HFFc6 (cell line): ENCODE results near the gene ZNF761. TPM values are rescaled to one million over a fixed set of nuclear protein-coding genes. Genes with fewer than 3 reads are reported as not detected.
"Not testable (repeated sequence)": the region's sequence is repeated elsewhere in the genome, so short reads cannot be mapped to it uniquely, and the experiment has no call there.

Experiments used
- DNase-seq: peaks from one replicate; pipeline ENCODE4 v3.0.0-alpha.2; 2018
- H3K27ac Mint-ChIP-seq: 2 replicates; pipeline ENCODE4 v1.8.0; 2020; ENCODE audit warnings: mild to moderate bottlenecking, mixed read lengths
- H3K27me3 Mint-ChIP-seq: 2 replicates; pipeline ENCODE4 v1.8.0; 2021; ENCODE audit warnings: mild to moderate bottlenecking, moderate library complexity, mixed read lengths; ENCODE audit not compliant: insufficient read depth
- H3K36me3 Mint-ChIP-seq: 2 replicates; pipeline ENCODE4 v1.8.0; 2021; ENCODE audit warnings: low read depth, mixed read lengths
- H3K4me1 Mint-ChIP-seq: 2 replicates; pipeline ENCODE4 v1.8.0; 2020; ENCODE audit warnings: low read depth, mixed read lengths
- H3K4me3 Mint-ChIP-seq: 2 replicates; pipeline ENCODE4 v1.8.0; 2020; ENCODE audit warnings: mild to moderate bottlenecking, moderate library complexity, mixed read lengths
- H3K9me3 Mint-ChIP-seq: 2 replicates; pipeline ENCODE4 v1.8.0; 2020; ENCODE audit warnings: mild to moderate bottlenecking, mixed read lengths
- total RNA-seq, 6 experiments: library from RNA; stranded (reverse); fragmentation: NEBNext Ultra II Directional; extraction: Animal tissue kit (Norgen Biotek cat#: 25700); gene quantifications; 2 replicates in 1 of 6; 3 replicates in 5 of 6; pipeline ENCODE4 v1.2.3, GENCODE V29; 2021
- TF ChIP-seq, protein P1 (sequence below): fragments of 200-600 bp; sonication (generic); IDR thresholded peaks from 2 replicates; pipeline ENCODE4 v1.5.0; 2021; ENCODE audit warnings: antibody characterized with exemption, mild to moderate bottlenecking

Gene ZNF761
- total RNA-seq, 6 experiments from 2014 or later = 9.5 to 11.1 (median 10.0) TPM

DNA sequence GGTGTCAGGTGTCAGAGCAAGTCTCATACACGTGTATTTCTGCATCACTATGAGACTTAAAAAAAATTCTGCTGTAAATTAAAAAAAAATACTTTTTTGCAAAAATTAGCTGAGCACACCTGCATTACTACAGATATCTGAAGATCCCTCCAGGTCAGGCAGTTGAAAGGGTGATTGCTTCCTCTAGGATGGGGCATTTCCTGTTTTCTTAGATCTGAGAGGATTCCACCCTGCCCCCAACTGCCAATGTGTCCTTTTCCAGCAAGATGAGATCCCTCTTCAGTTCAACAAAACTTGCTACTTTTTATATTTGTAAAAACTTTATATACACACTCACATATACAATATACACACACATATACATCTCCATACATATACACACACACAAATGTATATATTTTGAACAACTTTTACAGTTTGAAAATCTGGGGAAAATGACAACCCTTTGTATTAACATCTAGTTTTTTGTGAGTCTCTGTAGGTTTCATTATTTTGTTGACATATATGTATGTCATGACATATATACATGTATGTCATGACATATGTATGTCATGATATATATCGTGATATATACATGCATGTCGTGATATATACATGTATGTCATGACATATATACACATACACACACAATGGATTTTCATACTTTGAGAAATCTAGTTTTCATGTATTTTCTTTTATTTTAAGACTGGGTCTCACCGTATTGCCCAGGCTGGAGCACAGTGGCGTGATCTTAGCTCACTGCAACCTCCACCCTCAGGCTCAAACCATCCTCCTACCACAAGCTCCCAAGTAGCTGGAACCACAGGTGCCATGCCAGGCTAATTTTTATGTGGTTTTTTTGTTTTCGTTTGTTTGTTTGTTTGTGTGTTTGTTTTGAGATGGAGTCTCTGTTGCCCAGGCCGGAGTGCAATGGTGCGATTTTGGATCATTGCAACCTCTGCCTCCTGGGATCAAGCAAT lies 53.5 kb downstream of the ZNF761 start:
- TF ChIP-seq, protein P1, sequence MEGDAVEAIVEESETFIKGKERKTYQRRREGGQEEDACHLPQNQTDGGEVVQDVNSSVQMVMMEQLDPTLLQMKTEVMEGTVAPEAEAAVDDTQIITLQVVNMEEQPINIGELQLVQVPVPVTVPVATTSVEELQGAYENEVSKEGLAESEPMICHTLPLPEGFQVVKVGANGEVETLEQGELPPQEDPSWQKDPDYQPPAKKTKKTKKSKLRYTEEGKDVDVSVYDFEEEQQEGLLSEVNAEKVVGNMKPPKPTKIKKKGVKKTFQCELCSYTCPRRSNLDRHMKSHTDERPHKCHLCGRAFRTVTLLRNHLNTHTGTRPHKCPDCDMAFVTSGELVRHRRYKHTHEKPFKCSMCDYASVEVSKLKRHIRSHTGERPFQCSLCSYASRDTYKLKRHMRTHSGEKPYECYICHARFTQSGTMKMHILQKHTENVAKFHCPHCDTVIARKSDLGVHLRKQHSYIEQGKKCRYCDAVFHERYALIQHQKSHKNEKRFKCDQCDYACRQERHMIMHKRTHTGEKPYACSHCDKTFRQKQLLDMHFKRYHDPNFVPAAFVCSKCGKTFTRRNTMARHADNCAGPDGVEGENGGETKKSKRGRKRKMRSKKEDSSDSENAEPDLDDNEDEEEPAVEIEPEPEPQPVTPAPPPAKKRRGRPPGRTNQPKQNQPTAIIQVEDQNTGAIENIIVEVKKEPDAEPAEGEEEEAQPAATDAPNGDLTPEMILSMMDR = no peak
- no peak for DNase-seq
- Mint-ChIP-seq H3K27me3 (peaks cover 2% of the 10 kb centered on the region; the same call in 1 of the 2 replicates), H3K4me1 (no peaks in the 10 kb centered on the region), H3K36me3 (peaks cover 75% of the 10 kb centered on the region), H3K9me3 (peaks cover 45% of the 10 kb centered on the region), H3K27ac (no peak overlapping the region), H3K4me3 (no peak overlapping the region)

DNA sequence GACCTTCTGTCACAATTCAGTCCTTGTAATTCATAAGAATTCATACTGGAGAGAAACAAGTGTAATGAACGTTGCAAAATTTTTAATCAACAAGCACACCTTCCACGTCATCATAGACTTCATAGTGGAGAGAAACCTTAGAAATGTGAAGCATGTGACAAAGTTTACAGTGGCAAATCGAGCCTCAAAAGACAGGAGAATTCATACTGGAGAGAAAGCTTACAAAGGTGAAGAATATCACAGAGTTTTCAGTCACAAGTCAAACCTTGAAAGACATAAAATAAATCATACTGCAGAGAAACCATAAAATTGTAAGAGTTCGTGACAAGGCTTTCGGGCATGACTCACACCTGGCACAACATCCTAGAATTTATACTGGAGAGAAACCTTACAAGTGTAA lies 60.4 kb downstream of the ZNF761 start:
- Mint-ChIP-seq H3K4me3 (no peak overlapping the region), H3K27me3 (peaks cover 3% of the 10 kb centered on the region), H3K4me1 (no peaks in the 10 kb centered on the region), H3K27ac (no peak overlapping the region), H3K9me3 (peaks cover 82% of the 10 kb centered on the region), H3K36me3 (peaks cover 76% of the 10 kb centered on the region)
- TF ChIP-seq, protein P1 = no peak
- DNase-seq = no peak

DNA sequence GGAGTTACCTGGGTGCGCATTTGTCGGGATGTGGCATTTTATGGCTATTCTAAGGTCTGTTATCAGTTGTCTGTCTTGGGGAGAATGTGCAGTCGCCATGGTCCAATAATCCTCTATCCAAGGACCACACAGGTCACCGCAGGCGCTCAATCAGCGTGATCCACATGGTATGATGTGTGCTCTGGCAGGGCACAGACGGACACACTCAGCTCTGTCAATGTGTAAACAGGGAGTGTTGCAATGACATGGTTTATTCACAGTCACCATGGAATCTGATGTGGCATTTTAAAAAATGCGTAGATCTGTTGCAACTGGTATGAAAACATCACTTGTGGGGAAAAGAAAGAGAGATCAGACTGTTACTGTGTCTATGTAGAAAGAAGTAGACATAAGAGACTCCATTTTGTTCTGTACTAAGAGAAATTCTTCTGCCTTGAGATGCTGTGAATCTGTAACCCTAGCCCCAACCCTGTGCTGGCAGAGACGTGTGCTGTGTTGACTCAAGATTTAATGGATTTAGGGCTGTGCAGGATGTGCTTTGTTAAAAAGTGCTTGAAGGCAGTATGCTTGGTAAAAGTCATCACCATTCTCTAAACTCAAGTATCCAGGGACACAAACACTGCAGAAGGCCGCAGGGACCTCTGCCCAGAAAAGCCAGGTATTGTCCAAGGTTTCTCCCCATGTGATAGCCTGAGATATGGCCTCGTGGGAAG lies 65.7 kb downstream of the ZNF761 start:
- not testable (repeated sequence) for H3K4me3 Mint-ChIP-seq, H3K27me3 Mint-ChIP-seq, H3K4me1 Mint-ChIP-seq
- H3K36me3 Mint-ChIP-seq = peaks cover 28% of the 10 kb centered on the region
- peaks cover 39% of the 10 kb centered on the region for H3K9me3 Mint-ChIP-seq
- peak overlapping the region; percentile 12; the same call in 1 of the 2 replicates for H3K27ac Mint-ChIP-seq
- peak; percentile 41 for DNase-seq

DNA sequence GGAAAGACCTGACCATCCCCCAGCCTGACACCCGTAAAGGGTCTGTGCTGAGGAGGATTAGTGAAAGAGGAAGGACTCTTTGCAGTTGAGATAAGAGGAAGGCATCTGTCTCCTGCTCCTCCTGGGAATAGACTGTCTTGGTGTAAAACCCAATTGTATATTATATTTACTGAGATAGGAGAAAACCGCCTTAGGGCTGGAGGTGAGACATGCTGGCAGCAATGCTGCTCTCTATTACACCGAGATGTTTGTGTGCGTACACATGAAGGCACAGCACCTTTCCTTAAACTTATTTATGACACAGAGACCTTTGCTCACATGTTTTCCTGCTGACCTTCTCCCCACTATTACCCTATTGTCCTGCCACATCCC lies 66.2 kb downstream of the ZNF761 start:
- not testable (repeated sequence) for H3K27me3 Mint-ChIP-seq, DNase-seq, H3K4me3 Mint-ChIP-seq, H3K27ac Mint-ChIP-seq, H3K4me1 Mint-ChIP-seq
- Mint-ChIP-seq H3K9me3 (peaks cover 34% of the 10 kb centered on the region), H3K36me3 (peaks cover 22% of the 10 kb centered on the region)

DNA sequence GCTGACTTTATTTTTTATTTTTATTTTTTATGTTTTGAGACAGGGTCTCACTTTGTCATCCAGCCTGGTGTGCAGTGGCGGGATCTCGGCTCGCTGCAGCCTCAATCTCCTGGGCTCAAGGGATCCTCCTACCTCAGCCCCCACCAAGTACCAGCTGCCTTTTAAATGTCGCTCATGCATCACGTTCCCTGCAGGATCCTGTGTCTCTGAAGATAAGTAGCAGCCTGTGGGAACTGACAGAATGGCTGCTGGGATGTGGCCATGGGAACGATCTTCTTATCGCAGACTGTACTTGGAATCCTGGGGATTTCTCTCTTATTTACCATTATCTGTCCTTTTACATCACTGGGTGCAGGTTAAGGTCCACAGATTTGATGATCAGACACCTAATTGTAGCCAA lies 71.4 kb downstream of the ZNF761 start:
- not testable (repeated sequence) for H3K27ac Mint-ChIP-seq, H3K4me3 Mint-ChIP-seq, DNase-seq, H3K9me3 Mint-ChIP-seq, H3K36me3 Mint-ChIP-seq
- peaks cover 10% of the 10 kb centered on the region for H3K27me3 Mint-ChIP-seq
- peaks cover 17% of the 10 kb centered on the region for H3K4me1 Mint-ChIP-seq

DNA sequence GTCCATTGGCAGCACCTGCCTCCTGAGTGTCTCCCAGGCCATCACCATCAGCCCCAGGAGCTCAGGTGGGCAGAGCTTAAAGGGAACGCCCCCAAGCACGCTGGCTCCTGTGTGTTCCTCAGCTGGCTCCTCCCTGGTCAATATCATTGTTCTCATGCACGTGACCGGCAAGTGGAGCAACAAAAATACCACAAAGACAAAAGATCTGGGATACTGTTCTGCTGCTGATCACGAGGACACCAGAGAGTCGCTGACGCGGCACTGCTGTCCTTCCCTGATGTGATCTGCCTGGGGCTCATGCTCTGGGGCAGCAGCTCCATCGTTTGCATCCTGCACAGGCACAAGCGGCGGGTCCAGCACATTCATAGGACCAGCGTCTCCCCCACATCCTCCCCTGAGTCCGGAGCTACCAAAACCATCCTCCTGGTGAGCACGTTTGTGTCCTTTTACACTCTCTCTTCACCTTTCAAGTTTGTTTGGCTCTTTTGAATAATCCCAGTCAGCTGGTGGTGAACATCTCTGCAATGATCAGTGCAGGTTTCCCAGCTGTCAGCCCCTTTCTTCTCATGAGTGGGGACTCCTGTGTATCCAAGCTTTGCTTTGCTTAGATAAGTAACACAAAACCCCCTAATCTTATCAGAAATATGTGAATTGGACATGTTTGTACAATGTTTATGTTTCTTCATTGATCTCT lies 72.0 kb downstream of the ZNF761 start:
- not testable (repeated sequence) for H3K36me3 Mint-ChIP-seq, H3K27ac Mint-ChIP-seq, H3K9me3 Mint-ChIP-seq, DNase-seq
- H3K4me3 Mint-ChIP-seq = peak overlapping the region; percentile 83; the same call in 1 of the 2 replicates
- H3K4me1 Mint-ChIP-seq = peaks cover 17% of the 10 kb centered on the region
- H3K27me3 Mint-ChIP-seq = peaks cover 10% of the 10 kb centered on the region

DNA sequence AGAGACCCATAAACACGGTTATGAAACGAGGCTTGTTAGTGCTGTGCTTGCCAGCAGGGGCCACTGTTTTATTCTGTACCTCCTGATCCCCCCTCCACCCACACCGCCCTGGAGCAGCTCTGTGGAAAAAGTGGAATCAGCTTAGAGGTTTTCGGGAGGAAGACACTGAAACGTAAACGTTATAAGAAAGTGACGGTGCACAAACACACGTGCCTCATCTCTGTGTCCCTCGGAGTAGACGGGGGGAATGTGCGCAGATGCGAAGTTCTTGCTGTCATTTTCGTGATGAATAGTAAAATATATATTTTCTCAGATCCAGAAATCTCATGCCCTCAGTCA lies 72.5 kb downstream of the ZNF761 start:
- Mint-ChIP-seq H3K4me1 (peaks cover 17% of the 10 kb centered on the region), H3K27me3 (peaks cover 10% of the 10 kb centered on the region), H3K4me3 (peak overlapping the region; percentile 83)
- H3K36me3 Mint-ChIP-seq, H3K9me3 Mint-ChIP-seq, H3K27ac Mint-ChIP-seq: not testable (repeated sequence)
- DNase-seq = peak; percentile 17
- TF ChIP-seq, protein P1 = peak; percentile 57
